HG03159 (cell line): ENCODE measurements around the gene TGDS.
"Not testable (repeated sequence)": the region's sequence is repeated elsewhere in the genome, so short reads cannot be mapped to it uniquely, and the experiment has no call there.

Experiments
- ATAC-seq: cut with Tn5 transposase; IDR thresholded peaks from one replicate; pipeline ENCODE4 v1.9.1; 2021; ENCODE audit warnings: mild to moderate bottlenecking, moderate library complexity; ENCODE audit not compliant: unreplicated experiment

The TGDS gene

GRCh38 chr13:94556041-94556440 lies 39.9 kb downstream of the TGDS start:
- ATAC-seq = no peak

- no peak for ATAC-seq
Observed at GRCh38 chr13:94553766-94554165, 42.2 kb downstream of the TGDS start.

- ATAC-seq = no peak
Observed at GRCh38 chr13:94552095-94552494, 43.9 kb downstream of the TGDS start.

- ATAC-seq = no peak
Observed at GRCh38 chr13:94550062-94550738, 45.8 kb downstream of the TGDS start.

- peak; percentile 92 for ATAC-seq
Observed at GRCh38 chr13:94549232-94550061, 46.5 kb downstream of the TGDS start.

- ATAC-seq = peak; percentile 60
Observed at GRCh38 chr13:94548821-94549231, 47.1 kb downstream of the TGDS start.

GRCh38 chr13:94548382-94548781 lies 47.6 kb downstream of the TGDS start:
- no peak for ATAC-seq

- no peak for ATAC-seq
Observed at GRCh38 chr13:94546061-94546839, 49.7 kb downstream of the TGDS start.

- no peak for ATAC-seq
Observed at GRCh38 chr13:94544922-94545321, 51.0 kb downstream of the TGDS start.

GRCh38 chr13:94542917-94543316 lies 53.0 kb downstream of the TGDS start:
- no peak for ATAC-seq

GRCh38 chr13:94537740-94538630 lies 58.0 kb downstream of the TGDS start:
- ATAC-seq = no peak

GRCh38 chr13:94535775-94536174 lies 60.2 kb downstream of the TGDS start:
- ATAC-seq = no peak

GRCh38 chr13:94535231-94535630 lies 60.7 kb downstream of the TGDS start:
- ATAC-seq = no peak

GRCh38 chr13:94534166-94534565 lies 61.8 kb downstream of the TGDS start:
- no peak for ATAC-seq

- not testable (repeated sequence) for ATAC-seq
Observed at GRCh38 chr13:94532278-94532677, 63.7 kb downstream of the TGDS start.

GRCh38 chr13:94526956-94527355 lies 69.0 kb downstream of the TGDS start:
- not testable (repeated sequence) for ATAC-seq

GRCh38 chr13:94525781-94526180 lies 70.2 kb downstream of the TGDS start:
- no peak for ATAC-seq

- ATAC-seq = no peak
Observed at GRCh38 chr13:94524407-94524806, 71.5 kb downstream of the TGDS start.
